ENCODE results near the gene SLC27A4. TPM values are rescaled to one million over a fixed set of nuclear protein-coding genes. Genes with fewer than 3 reads are reported as not detected.

SLC27A4 gene
- polyA plus RNA-seq, 2 of the 4 experiments (the other 2 are of a cell fraction), result 14.5 to 27.0 TPM

GRCh38 chr9:128358861-128359260, 18.5 kb downstream of the SLC27A4 start:
- no peak overlapping the region for H3K4me3 ChIP-seq
- no peaks in the 10 kb centered on the region for H3K9me3 ChIP-seq
- ATAC-seq (no peak), FAIRE-seq (no peak), DNase-seq (ENCODE audit: low read depth in 1 of 2, low spot score in 1 of 2) (no peak)
- H3K4me1 ChIP-seq, result peaks cover 13% of the 10 kb centered on the region
- TF ChIP-seq ESRRA (IDR thresholded peaks at IDR 0.05; ENCODE audit: borderline replicate concordance, low read length) (no peak), ZNF302 (CRISPR knock-in tag; IDR thresholded peaks at IDR 0.05) (no peak), MAFK (IDR thresholded peaks at IDR 0.05; ENCODE audit: partially characterized antibody) (no peak), NFE2L2 (conservative IDR thresholded peaks at IDR 0.05; ENCODE audit: low read length) (no peak), CTCF (IDR thresholded peaks at IDR 0.05) (no peak), RFX5 (IDR thresholded peaks at IDR 0.05) (no peak), CBX8 (IDR thresholded peaks at IDR 0.05) (no peak), TP53 (CRISPR knock-in tag; IDR thresholded peaks at IDR 0.05) (no peak), RAD21 (conservative IDR thresholded peaks at IDR 0.05 in 1 of 2, IDR thresholded peaks at IDR 0.05 in 1 of 2) (no peak), MAX (IDR thresholded peaks at IDR 0.05) (no peak), BHLHE40 (IDR thresholded peaks at IDR 0.05; ENCODE audit: low read depth, low read length) (no peak), HOXB13 (CRISPR knock-in tag; IDR thresholded peaks at IDR 0.05; ENCODE audit: low read depth) (no peak), CBX2 (IDR thresholded peaks at IDR 0.05; ENCODE audit: borderline replicate concordance, low read depth) (no peak), FOSL2 (IDR thresholded peaks at IDR 0.05) (no peak), FOSL2 (CRISPR knock-in tag; IDR thresholded peaks at IDR 0.05) (no peak), HEYL (CRISPR knock-in tag; IDR thresholded peaks at IDR 0.05) (no peak), ZC3H11A (IDR thresholded peaks at IDR 0.05) (no peak)
- TF ChIP-seq, protein P1, sequence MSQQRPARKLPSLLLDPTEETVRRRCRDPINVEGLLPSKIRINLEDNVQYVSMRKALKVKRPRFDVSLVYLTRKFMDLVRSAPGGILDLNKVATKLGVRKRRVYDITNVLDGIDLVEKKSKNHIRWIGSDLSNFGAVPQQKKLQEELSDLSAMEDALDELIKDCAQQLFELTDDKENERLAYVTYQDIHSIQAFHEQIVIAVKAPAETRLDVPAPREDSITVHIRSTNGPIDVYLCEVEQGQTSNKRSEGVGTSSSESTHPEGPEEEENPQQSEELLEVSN (IDR thresholded peaks at IDR 0.05; ENCODE audit: borderline replicate concordance, low read depth), result no peak
- ChIA-PET CTCF (interaction anchor here (1.0 to 15.6 kb wide), 4 partner anchors 15 to 134 kb away, joined by 3 to 182 read pairs (median 66); no protein-coding TSS in a partner anchor), POLR2A (no interaction called here)
- H3K4me2 ChIP-seq, result no peak overlapping the region
- WGBS (ENCODE audit: missing lambda C conversion rate), result 79% methylated on average over 4 of the region's 4 CpGs
- no peak overlapping the region for H3K27ac ChIP-seq

- POLR2A ChIA-PET, result interaction anchor here (2.0 to 2.9 kb wide), 2 partner anchors 10 to 60 kb away, joined by 8 to 34 read pairs; partner anchors contain the start of genes CERCAM and URM1
- CTCF ChIA-PET, result interaction anchor here (0.6 to 15.6 kb wide), 15 partner anchors 10 to 275 kb away, joined by 3 to 182 read pairs (median 14); partner anchors contain the start of genes CERCAM and URM1
- TF ChIP-seq, protein P2, sequence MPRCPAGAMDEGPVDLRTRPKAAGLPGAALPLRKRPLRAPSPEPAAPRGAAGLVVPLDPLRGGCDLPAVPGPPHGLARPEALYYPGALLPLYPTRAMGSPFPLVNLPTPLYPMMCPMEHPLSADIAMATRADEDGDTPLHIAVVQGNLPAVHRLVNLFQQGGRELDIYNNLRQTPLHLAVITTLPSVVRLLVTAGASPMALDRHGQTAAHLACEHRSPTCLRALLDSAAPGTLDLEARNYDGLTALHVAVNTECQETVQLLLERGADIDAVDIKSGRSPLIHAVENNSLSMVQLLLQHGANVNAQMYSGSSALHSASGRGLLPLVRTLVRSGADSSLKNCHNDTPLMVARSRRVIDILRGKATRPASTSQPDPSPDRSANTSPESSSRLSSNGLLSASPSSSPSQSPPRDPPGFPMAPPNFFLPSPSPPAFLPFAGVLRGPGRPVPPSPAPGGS (IDR thresholded peaks at IDR 0.05), result no peak
- TF ChIP-seq ZSCAN20 (CRISPR knock-in tag; IDR thresholded peaks at IDR 0.05), result no peak
- TF ChIP-seq HDAC2 (IDR thresholded peaks at IDR 0.05), result no peak
- no peak for TF ChIP-seq SREBF2 (IDR thresholded peaks at IDR 0.05)
- TF ChIP-seq, protein P3, sequence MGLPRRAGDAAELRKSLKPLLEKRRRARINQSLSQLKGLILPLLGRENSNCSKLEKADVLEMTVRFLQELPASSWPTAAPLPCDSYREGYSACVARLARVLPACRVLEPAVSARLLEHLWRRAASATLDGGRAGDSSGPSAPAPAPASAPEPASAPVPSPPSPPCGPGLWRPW (IDR thresholded peaks at IDR 0.05), result no peak
- no peak for TF ChIP-seq ELK1 (IDR thresholded peaks at IDR 0.05; ENCODE audit: low read depth, low read length)
- TF ChIP-seq MAX (IDR thresholded peaks at IDR 0.05), result no peak
- TF ChIP-seq RARB (CRISPR knock-in tag; IDR thresholded peaks at IDR 0.05), result no peak
- TF ChIP-seq KDM5A (IDR thresholded peaks at IDR 0.05), result no peak
- TF ChIP-seq NR3C1 (IDR thresholded peaks at IDR 0.05), result no peak
- no peak for TF ChIP-seq HEYL (CRISPR knock-in tag; IDR thresholded peaks at IDR 0.05)
- no peak for TF ChIP-seq USF2 (IDR thresholded peaks at IDR 0.05)
- no peak for TF ChIP-seq CTCF (IDR thresholded peaks at IDR 0.05)
- TF ChIP-seq HOXB5 (CRISPR knock-in tag; IDR thresholded peaks at IDR 0.05), result no peak
- Histone ChIP-seq H3K9me3 (no peaks in the 10 kb centered on the region), H3K4me3 (no peak overlapping the region), H3K27ac (no peak overlapping the region), H3K4me1 (peaks cover 13% of the 10 kb centered on the region), H3K4me2 (no peak overlapping the region)
- FAIRE-seq (no peak), ATAC-seq (no peak), DNase-seq (ENCODE audit: low read depth in 1 of 2, low spot score in 1 of 2) (no peak)
- WGBS (ENCODE audit: missing lambda C conversion rate), result 35% methylated on average over 2 of the region's 2 CpGs
These were observed 20.5 kb downstream of the SLC27A4 start for GRCh38 chr9:128360826-128361225.

All from A549 (cell line).